Activated CD4-positive, alpha-beta T cell treated with anti-CD3 and anti-CD28 coated beads for 48 hours (primary cell): ENCODE measurements around the gene LMBR1L.

Experiments
- DNase-seq: peaks from one replicate; pipeline ENCODE4 v3.0.0-alpha.2; 2020

The LMBR1L gene

GRCh38 chr12:49051373-49051764, 59.3 kb downstream of the LMBR1L start:
- DNase-seq = no peak

- DNase-seq = no peak
Measured at GRCh38 chr12:49050507-49051372, 59.9 kb downstream of the LMBR1L start.

- no peak for DNase-seq
Measured at GRCh38 chr12:49049566-49050224, 61.0 kb downstream of the LMBR1L start.

GRCh38 chr12:49048953-49049352, 61.7 kb downstream of the LMBR1L start:
- DNase-seq = no peak
